Stimulated activated CD8-positive, alpha-beta memory T cell treated with anti-CD3 and anti-CD28 coated beads, Interleukin-7, amount 100 ng/mL, for 1 hour (primary cell): ENCODE data around the gene WTIP.
"Not testable (repeated sequence)": the region's sequence is repeated elsewhere in the genome, so short reads cannot be mapped to it uniquely, and the experiment has no call there.

Experiments
- DNase-seq, 2 donors: peaks; one replicate each; pipeline ENCODE4 v3.0.0-alpha.2; 2020; ENCODE audit warnings: low read depth in 2 of 2

The WTIP gene

GRCh38 chr19:34478496-34478895 is 3.1 kb upstream of the WTIP start:
- not testable (repeated sequence) for DNase-seq

- DNase-seq: no peak
Observed at GRCh38 chr19:34479396-34479795, 2.2 kb upstream of the WTIP start.

- no peak for DNase-seq
Observed at GRCh38 chr19:34480491-34480890, 1.1 kb upstream of the WTIP start.

GRCh38 chr19:34481861-34482379 is 362 bp downstream of the WTIP start:
- no peak for DNase-seq

- no peak for DNase-seq
Observed at GRCh38 chr19:34482380-34483250, 1.1 kb downstream of the WTIP start.

GRCh38 chr19:34484328-34484727 is 2.8 kb downstream of the WTIP start:
- no peak for DNase-seq

GRCh38 chr19:34485831-34486230 is 4.3 kb downstream of the WTIP start:
- no peak for DNase-seq

GRCh38 chr19:34487651-34488051 is 6.1 kb downstream of the WTIP start:
- no peak for DNase-seq

GRCh38 chr19:34489175-34489574 is 7.6 kb downstream of the WTIP start:
- DNase-seq: no peak

GRCh38 chr19:34490141-34490766 is 8.7 kb downstream of the WTIP start:
- DNase-seq: no peak

GRCh38 chr19:34493038-34493648 is 11.6 kb downstream of the WTIP start:
- DNase-seq: no peak

- no peak for DNase-seq
Observed at GRCh38 chr19:34493649-34494044, 12.1 kb downstream of the WTIP start.

- no peak for DNase-seq
Observed at GRCh38 chr19:34494601-34495000, 13.0 kb downstream of the WTIP start.

GRCh38 chr19:34495416-34495815 is 13.9 kb downstream of the WTIP start:
- DNase-seq: no peak

- no peak for DNase-seq
Observed at GRCh38 chr19:34497112-34497805, 15.7 kb downstream of the WTIP start.

- no peak for DNase-seq
Observed at GRCh38 chr19:34499155-34499834, 17.7 kb downstream of the WTIP start.

- no peak for DNase-seq
Observed at GRCh38 chr19:34500656-34501120, 19.1 kb downstream of the WTIP start.

GRCh38 chr19:34501339-34502320 is 20.1 kb downstream of the WTIP start:
- DNase-seq: peak; percentile 64 to 71

- DNase-seq: no peak
Observed at GRCh38 chr19:34502582-34503411, 21.2 kb downstream of the WTIP start.
